Keratinocyte (primary cell): Measurements from ENCODE around the gene DIP2C. TPM values are rescaled to one million over a fixed set of nuclear protein-coding genes. Genes with fewer than 3 reads are reported as not detected.

ENCODE experiments used
- DNase-seq: peaks from one replicate; pipeline ENCODE4 v3.0.0-alpha.2; 2011; ENCODE audit warnings: low read depth, missing footprints, low spot score
- FAIRE-seq: peaks from 2 replicates; lab custom pipeline; 2011; peaks lifted over from hg19 to GRCh38; lab: Jason Lieb, UNC
- H2AFZ ChIP-seq: 2 replicates; pipeline ENCODE4 v1.6.0; 2012; ENCODE audit warnings: low read length, control low read depth, inconsistent platforms; ENCODE audit not compliant: control insufficient read depth
- H3K27ac ChIP-seq: 2 replicates; pipeline ENCODE4 v1.5.1; 2011; ENCODE audit warnings: low read length; ENCODE audit not compliant: control insufficient read depth, insufficient read depth
- H3K27me3 ChIP-seq: 3 replicates; pipeline ENCODE4 v1.6.0; 2011; ENCODE audit warnings: low read length; ENCODE audit not compliant: control insufficient read depth, insufficient read depth; ENCODE audit errors: extremely low read depth
- H3K36me3 ChIP-seq, 2 experiments: 2 replicates in 1 of 2; 3 replicates in 1 of 2; pipeline ENCODE4 v1.5.1; 2011; ENCODE audit warnings: low read length in 2 of 2, mild to moderate bottlenecking in 1 of 2; ENCODE audit not compliant: control insufficient read depth in 2 of 2, insufficient read depth in 2 of 2; ENCODE audit errors: extremely low read depth in 1 of 2
- H3K4me1 ChIP-seq: 3 replicates; pipeline ENCODE4 v1.5.1; 2011; ENCODE audit warnings: low read length; ENCODE audit not compliant: control insufficient read depth, insufficient read depth; ENCODE audit errors: extremely low read depth
- H3K4me2 ChIP-seq: 3 replicates; pipeline ENCODE4 v1.6.0; 2011; ENCODE audit warnings: low read depth, low read length; ENCODE audit not compliant: control insufficient read depth, insufficient read depth; ENCODE audit errors: extremely low read depth
- H3K4me3 ChIP-seq, 3 experiments: fragments of 200-600 bp in 1 of 3; sonication (generic) in 1 of 3; 2 replicates in 2 of 3; 3 replicates in 1 of 3; pipeline ENCODE4 v1.5.1; 2011 to 2016; ENCODE audit warnings: low read length in 3 of 3, mild to moderate bottlenecking in 3 of 3, control low read depth in 2 of 3, inconsistent platforms in 1 of 3, low read depth in 1 of 3, mixed read lengths in 1 of 3, mixed run types in 1 of 3, moderate library complexity in 1 of 3; ENCODE audit not compliant: control insufficient read depth in 2 of 3, insufficient read depth in 2 of 3; ENCODE audit errors: extremely low read depth in 1 of 3
- H3K79me2 ChIP-seq: 2 replicates; pipeline ENCODE4 v1.6.0; 2012; ENCODE audit warnings: low read length; ENCODE audit not compliant: control insufficient read depth, insufficient read depth
- H3K9ac ChIP-seq: 3 replicates; pipeline ENCODE4 v1.6.0; 2011; ENCODE audit warnings: low read length; ENCODE audit not compliant: control insufficient read depth, insufficient read depth; ENCODE audit errors: extremely low read depth
- H3K9me1 ChIP-seq: 3 replicates; pipeline ENCODE4 v1.6.0; 2011; ENCODE audit warnings: low read length; ENCODE audit not compliant: control insufficient read depth, insufficient read depth; ENCODE audit errors: extremely low read depth
- H3K9me3 ChIP-seq: 2 replicates; pipeline ENCODE4 v1.5.1; 2012; ENCODE audit warnings: low read depth, low read length; ENCODE audit not compliant: control insufficient read depth
- H4K20me1 ChIP-seq: 3 replicates; pipeline ENCODE4 v1.6.0; 2011; ENCODE audit warnings: low read length; ENCODE audit not compliant: control insufficient read depth, insufficient read depth; ENCODE audit errors: extremely low read depth
- CTCF ChIP-seq, 3 experiments: IDR thresholded peaks in 1 of 3; conservative IDR thresholded peaks in 1 of 3; optimal IDR thresholded peaks in 1 of 3; 2 replicates in 2 of 3; 3 replicates in 1 of 3; pipeline versions ENCODE3 to v1.5.1; 2011; ENCODE audit warnings: low read length in 3 of 3, mild to moderate bottlenecking in 3 of 3, moderate library complexity in 2 of 3, control low read depth in 1 of 3, inconsistent platforms in 1 of 3; ENCODE audit not compliant: insufficient read depth in 2 of 3; ENCODE audit errors: extremely low read depth in 1 of 3
- EZH2 ChIP-seq: IDR thresholded peaks from one replicate; pipeline ENCODE4 v1.6.1; 2012; ENCODE audit warnings: inconsistent platforms, mild to moderate bottlenecking, low read length, moderate library complexity
- dilution Hi-C: fragments of 300-500 bp; cut with MboI; formaldehyde crosslinking; loops from one replicate; pipeline ENCODE4 v1.7.0; 2020; ENCODE audit warnings: low sequenced_read_pairs; ENCODE audit not compliant: extremely low pct_ligation_motif_present
- polyA plus RNA-seq, 5 experiments: library from polyadenylated mRNA; depleted of rRNA in 3 of 5; stranded (reverse) in 3 of 5; stranded (forward) in 1 of 5; unstranded in 1 of 5; fragments of >200 nt; gene quantifications; 1 replicate in 1 of 5; 2 replicates in 3 of 5; 3 replicates in 1 of 5; pipeline versions ENCODE4 v1.2.1 to v1.2.3, GENCODE V29; 2011 to 2012; ENCODE audit warnings: missing spikeins in 2 of 5, low read depth in 1 of 5, low replicate concordance in 1 of 5

DIP2C gene
- polyA plus RNA-seq, 1 donor (not counting 4 experiments of a cell fraction or from before 2014, with no cell fraction given): 1.3 TPM

- Histone ChIP-seq H3K9me1 (no peaks in the 10 kb centered on the region), H3K36me3 (no peaks in the 10 kb centered on the region), H4K20me1 (no peaks in the 10 kb centered on the region), H3K9ac (no peak overlapping the region), H3K4me1 (peaks cover 14% of the 10 kb centered on the region), H3K27ac (no peak overlapping the region), H3K27me3 (no peaks in the 10 kb centered on the region), H3K9me3 (no peaks in the 10 kb centered on the region), H3K4me2 (no peak overlapping the region), H3K4me3 (no peak overlapping the region), H2AFZ (no peak overlapping the region), H3K79me2 (no peaks in the 10 kb centered on the region)
- TF ChIP-seq CTCF (optimal IDR thresholded peaks at IDR 0.05 in 1 of 3, IDR thresholded peaks at IDR 0.05 in 1 of 3, conservative IDR thresholded peaks at IDR 0.05 in 1 of 3; ENCODE audit: extremely low read depth in 1 of 3, insufficient read depth in 2 of 3, low read length in 3 of 3): no peak
- TF ChIP-seq EZH2: no peak
- FAIRE-seq (no peak), DNase-seq (no peak)
- dilution Hi-C loops: no loop called here
These were observed 177.6 kb downstream of the DIP2C start for GRCh38 chr10:511849-512191.

GRCh38 chr10:511101-511848 lies 178.2 kb downstream of the DIP2C start:
- Histone ChIP-seq H3K4me1 (peaks cover 14% of the 10 kb centered on the region), H3K9me1 (no peaks in the 10 kb centered on the region), H3K36me3 (no peaks in the 10 kb centered on the region), H3K9me3 (no peaks in the 10 kb centered on the region), H3K27ac (no peak overlapping the region), H3K79me2 (no peaks in the 10 kb centered on the region), H3K27me3 (no peaks in the 10 kb centered on the region), H2AFZ (peak overlapping the region; percentile 12), H3K9ac (no peak overlapping the region), H4K20me1 (no peaks in the 10 kb centered on the region), H3K4me3 (no peak overlapping the region), H3K4me2 (peak overlapping the region; percentile 53)
- FAIRE-seq (peak; percentile 98), DNase-seq (peak; percentile 58)
- dilution Hi-C loops: no loop called here
- TF ChIP-seq EZH2: no peak
- TF ChIP-seq CTCF (optimal IDR thresholded peaks at IDR 0.05 in 1 of 3, IDR thresholded peaks at IDR 0.05 in 1 of 3, conservative IDR thresholded peaks at IDR 0.05 in 1 of 3; ENCODE audit: extremely low read depth in 1 of 3, insufficient read depth in 2 of 3, low read length in 3 of 3): peak; percentile 98 to 100 (median 99)
